ENCODE measurements around the gene TPP2.

Gene TPP2

DNA sequence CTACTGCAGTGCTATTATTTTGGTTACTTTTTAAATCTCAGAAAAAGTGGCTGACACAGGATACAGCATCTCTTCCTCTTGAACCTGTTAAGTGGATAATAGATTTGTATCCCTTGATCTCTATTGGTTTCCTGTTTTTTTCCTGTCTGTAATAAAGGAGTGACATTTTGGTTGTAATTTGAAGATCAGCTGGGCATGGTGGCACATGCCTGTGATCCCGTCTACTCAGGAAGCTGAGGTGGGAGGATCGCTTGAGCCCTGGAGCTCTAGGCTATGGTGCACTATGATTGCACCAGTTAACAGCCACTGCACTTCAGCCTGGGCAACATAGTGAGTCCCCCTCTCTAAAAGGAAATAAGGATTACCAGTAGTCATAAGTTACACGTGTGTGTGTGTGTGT, 51.3 kb downstream of the TPP2 start:
- no peak for DNase-seq (ENCODE audit: low read depth in 2 of 2)
- no peak for TF ChIP-seq CTCF (IDR thresholded peaks at IDR 0.05; ENCODE audit: low read depth, low read length)
- H3K4me3 ChIP-seq (replicated peaks in 1 of 2; ENCODE audit: low read depth in 2 of 2, low read length in 2 of 2): no peak overlapping the region

GRCh38 chr13:102650444-102650843, 53.7 kb downstream of the TPP2 start:
- no peak for DNase-seq (ENCODE audit: low read depth in 2 of 2)
- TF ChIP-seq CTCF (IDR thresholded peaks at IDR 0.05; ENCODE audit: low read depth, low read length): no peak
- H3K4me3 ChIP-seq (replicated peaks in 1 of 2; ENCODE audit: low read depth in 2 of 2, low read length in 2 of 2): no peak overlapping the region

GRCh38 chr13:102651392-102651791, 54.6 kb downstream of the TPP2 start:
- no peak overlapping the region for H3K4me3 ChIP-seq (replicated peaks in 1 of 2; ENCODE audit: low read depth in 2 of 2, low read length in 2 of 2)
- TF ChIP-seq CTCF (IDR thresholded peaks at IDR 0.05; ENCODE audit: low read depth, low read length): no peak

GRCh38 chr13:102651892-102652291, 55.1 kb downstream of the TPP2 start:
- TF ChIP-seq CTCF (IDR thresholded peaks at IDR 0.05; ENCODE audit: low read depth, low read length): no peak
- H3K4me3 ChIP-seq (replicated peaks in 1 of 2; ENCODE audit: low read depth in 2 of 2, low read length in 2 of 2): no peak overlapping the region
- DNase-seq (ENCODE audit: low read depth in 2 of 2): peak; percentile 13 to 22

More at GRCh38 chr13:102651392-102651791, 54.6 kb downstream of the TPP2 start:
- peak; percentile 39 to 57 for DNase-seq (ENCODE audit: low read depth in 2 of 2)

- no peak overlapping the region for H3K4me3 ChIP-seq (replicated peaks in 1 of 2; ENCODE audit: low read depth in 2 of 2, low read length in 2 of 2)
- no peak for TF ChIP-seq CTCF (IDR thresholded peaks at IDR 0.05; ENCODE audit: low read depth, low read length)
- no peak for DNase-seq (ENCODE audit: low read depth in 2 of 2)
Measured at GRCh38 chr13:102654756-102655155, 58.0 kb downstream of the TPP2 start.

DNA sequence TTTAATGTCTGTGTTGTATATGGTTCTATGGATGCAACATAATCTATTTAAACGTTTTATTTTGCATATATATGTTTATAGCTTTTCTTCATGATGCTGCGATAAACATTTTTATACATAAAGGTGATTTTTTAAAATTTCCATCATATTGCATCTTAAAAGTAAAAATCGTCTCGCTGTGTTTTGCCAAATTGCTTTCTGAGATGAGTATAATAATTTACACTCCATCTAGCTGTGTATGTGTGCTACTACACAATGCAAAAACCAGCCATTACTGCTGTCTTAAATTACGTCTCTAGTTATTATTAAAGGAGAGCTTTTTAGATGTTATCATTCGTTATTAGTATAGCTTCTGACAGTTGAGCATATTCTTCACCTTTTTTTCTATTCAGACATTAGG, 60.8 kb downstream of the TPP2 start:
- peak in 1 of 2 donors; percentile 9 for DNase-seq (ENCODE audit: low read depth in 2 of 2)
- no peak overlapping the region for H3K4me3 ChIP-seq (replicated peaks in 1 of 2; ENCODE audit: low read depth in 2 of 2, low read length in 2 of 2)
- peak; percentile 34 for TF ChIP-seq CTCF (IDR thresholded peaks at IDR 0.05; ENCODE audit: low read depth, low read length)

GRCh38 chr13:102658660-102659059, 61.9 kb downstream of the TPP2 start:
- no peak overlapping the region for H3K4me3 ChIP-seq (replicated peaks in 1 of 2; ENCODE audit: low read depth in 2 of 2, low read length in 2 of 2)
- TF ChIP-seq CTCF (IDR thresholded peaks at IDR 0.05; ENCODE audit: low read depth, low read length): no peak
- peak in 1 of 2 donors; percentile 26 for DNase-seq (ENCODE audit: low read depth in 2 of 2)

Measured in cardiac fibroblast (primary cell).